ENCODE data around the gene CHAF1B. TPM values are rescaled to one million over a fixed set of nuclear protein-coding genes. Genes with fewer than 3 reads are reported as not detected.
A peak's percentile ranks its signal among the peaks of the same experiment; 100 is the strongest.
"Not testable (repeated sequence)": the region's sequence is repeated elsewhere in the genome, so short reads cannot be mapped to it uniquely, and the experiment has no call there.

Gene CHAF1B
- total RNA-seq, 4 donors from 2014 or later = 0.83 to 1.6 (median 1.2) TPM

DNA sequence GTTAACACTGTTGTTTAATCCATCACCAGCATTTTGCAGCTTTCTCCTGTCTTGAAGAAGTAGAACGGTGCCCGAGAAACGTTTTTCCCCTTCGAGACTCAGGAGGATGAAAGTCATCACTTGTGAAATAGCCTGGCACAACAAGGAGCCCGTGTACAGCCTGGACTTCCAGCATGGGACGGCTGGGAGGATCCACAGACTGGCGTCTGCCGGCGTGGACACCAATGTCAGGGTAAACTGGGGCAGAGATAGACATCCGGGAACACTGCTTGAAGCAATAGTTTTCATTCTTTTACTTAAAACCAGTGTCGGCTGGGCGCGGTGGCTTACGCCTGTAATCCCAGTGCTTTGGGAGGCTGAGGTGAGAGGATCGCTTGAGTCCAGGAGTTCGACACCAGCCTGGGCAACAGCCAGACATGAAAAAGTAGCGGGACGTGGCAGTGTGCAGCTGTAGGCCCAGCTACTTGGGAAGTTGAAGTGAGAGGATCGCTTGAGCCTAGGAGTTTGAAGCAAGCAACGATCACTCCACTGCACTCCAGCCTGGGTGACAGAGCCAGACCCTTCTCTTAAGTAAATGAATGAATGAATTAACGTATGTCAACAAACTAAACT lies 945 bp downstream of the CHAF1B start:
- TF ChIP-seq EP300 (IDR thresholded peaks at IDR 0.05) = no peak
- TF ChIP-seq POLR2A (IDR thresholded peaks at IDR 0.05; ENCODE audit: low read depth) = no peak
- TF ChIP-seq, protein P1, sequence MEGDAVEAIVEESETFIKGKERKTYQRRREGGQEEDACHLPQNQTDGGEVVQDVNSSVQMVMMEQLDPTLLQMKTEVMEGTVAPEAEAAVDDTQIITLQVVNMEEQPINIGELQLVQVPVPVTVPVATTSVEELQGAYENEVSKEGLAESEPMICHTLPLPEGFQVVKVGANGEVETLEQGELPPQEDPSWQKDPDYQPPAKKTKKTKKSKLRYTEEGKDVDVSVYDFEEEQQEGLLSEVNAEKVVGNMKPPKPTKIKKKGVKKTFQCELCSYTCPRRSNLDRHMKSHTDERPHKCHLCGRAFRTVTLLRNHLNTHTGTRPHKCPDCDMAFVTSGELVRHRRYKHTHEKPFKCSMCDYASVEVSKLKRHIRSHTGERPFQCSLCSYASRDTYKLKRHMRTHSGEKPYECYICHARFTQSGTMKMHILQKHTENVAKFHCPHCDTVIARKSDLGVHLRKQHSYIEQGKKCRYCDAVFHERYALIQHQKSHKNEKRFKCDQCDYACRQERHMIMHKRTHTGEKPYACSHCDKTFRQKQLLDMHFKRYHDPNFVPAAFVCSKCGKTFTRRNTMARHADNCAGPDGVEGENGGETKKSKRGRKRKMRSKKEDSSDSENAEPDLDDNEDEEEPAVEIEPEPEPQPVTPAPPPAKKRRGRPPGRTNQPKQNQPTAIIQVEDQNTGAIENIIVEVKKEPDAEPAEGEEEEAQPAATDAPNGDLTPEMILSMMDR (IDR thresholded peaks at IDR 0.05) = no peak
- TF ChIP-seq POLR2AphosphoS5 (IDR thresholded peaks at IDR 0.05) = no peak

DNA sequence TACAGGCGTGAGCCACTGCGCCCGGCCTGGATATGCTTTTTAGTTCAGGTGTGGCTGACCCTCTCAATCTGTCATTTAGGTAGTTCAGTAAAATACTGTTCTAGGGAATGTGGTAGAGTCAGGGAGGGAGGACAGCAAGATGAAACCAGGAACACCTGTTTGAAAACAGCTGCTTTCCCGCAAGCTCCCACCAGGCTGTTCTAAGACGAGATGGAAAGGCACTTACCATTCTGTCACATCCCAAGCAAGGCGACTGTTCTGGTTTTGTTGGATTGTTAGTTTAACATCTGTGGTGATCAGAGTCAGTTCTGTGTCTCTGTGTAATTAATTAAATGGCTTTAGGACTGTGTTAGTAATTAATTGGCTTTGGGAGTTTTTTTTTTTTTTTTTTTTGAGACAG lies 2.9 kb downstream of the CHAF1B start:
- TF ChIP-seq, protein P1 (IDR thresholded peaks at IDR 0.05) = no peak
- TF ChIP-seq POLR2A (IDR thresholded peaks at IDR 0.05; ENCODE audit: low read depth) (no peak), POLR2AphosphoS5 (IDR thresholded peaks at IDR 0.05) (no peak), EP300 (IDR thresholded peaks at IDR 0.05) (no peak)
- Histone ChIP-seq H3K4me1 (peaks cover 0 to 16% (median 13%) of the 10 kb centered on the region in 4 donors), H3K9me3 (no peaks in the 10 kb centered on the region), H3K27me3 (no peaks in the 10 kb centered on the region), H3K4me3 (no peak overlapping the region), H3K27ac (replicated peaks in 1 of 4) (no peak overlapping the region), H3K36me3 (no peaks in the 10 kb centered on the region)
- 94% methylated on average over 6 of the region's 6 CpGs for WGBS
- no peak for DNase-seq (ENCODE audit: extremely low spot score)
- intact Hi-C loops (cut with DNase I) = no loop called here

More for the DNA sequence above, 945 bp downstream of the CHAF1B start:
- Histone ChIP-seq H3K36me3 (no peaks in the 10 kb centered on the region), H3K27me3 (no peaks in the 10 kb centered on the region), H3K4me1 (peaks cover 0 to 16% (median 13%) of the 10 kb centered on the region in 4 donors), H3K27ac (replicated peaks in 1 of 4) (peak overlapping the region; percentile 57 to 79 (median 68)), H3K4me3 (peak overlapping the region; percentile 67 to 80 (median 76)), H3K9me3 (no peaks in the 10 kb centered on the region)
- 72% methylated on average over 18 of the region's 21 CpGs for WGBS
- no peak for DNase-seq (ENCODE audit: extremely low spot score)
- intact Hi-C loops (cut with DNase I) = no loop called here

DNA sequence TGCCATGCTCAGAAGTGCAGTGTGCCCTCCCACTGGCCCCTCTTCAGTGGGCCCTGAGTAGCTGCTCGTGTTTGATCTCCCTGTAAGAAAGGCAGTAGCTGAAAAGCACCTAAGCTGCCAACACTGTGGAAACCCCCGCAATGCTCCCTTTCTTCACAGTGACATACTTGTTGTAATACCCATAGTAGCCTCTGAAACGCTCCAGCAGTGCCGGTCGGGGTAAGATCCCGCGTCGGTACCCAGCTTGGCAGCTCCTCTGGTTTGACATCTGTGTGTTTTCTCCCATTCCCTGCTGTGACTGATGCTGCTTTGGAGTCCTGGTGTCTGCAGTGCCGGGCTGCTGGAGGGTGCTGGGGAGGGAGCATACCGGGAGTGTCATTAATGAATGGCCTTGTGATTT lies 3.6 kb downstream of the CHAF1B start:
- H3K36me3 ChIP-seq = no peaks in the 10 kb centered on the region
- no peaks in the 10 kb centered on the region for H3K27me3 ChIP-seq
- H3K4me3 ChIP-seq = no peak overlapping the region
- no peak for DNase-seq (ENCODE audit: extremely low spot score)
- intact Hi-C loops (cut with DNase I) = no loop called here
- no peak for TF ChIP-seq POLR2A (IDR thresholded peaks at IDR 0.05; ENCODE audit: low read depth)
- TF ChIP-seq EP300 (IDR thresholded peaks at IDR 0.05) = no peak
- TF ChIP-seq POLR2AphosphoS5 (IDR thresholded peaks at IDR 0.05) = no peak
- TF ChIP-seq, protein P1 (IDR thresholded peaks at IDR 0.05) = no peak
- no peaks in the 10 kb centered on the region for H3K9me3 ChIP-seq
- 59% methylated on average over 10 of the region's 10 CpGs for WGBS
- H3K27ac ChIP-seq (replicated peaks in 1 of 4) = no peak overlapping the region
- peaks cover 0 to 16% (median 13%) of the 10 kb centered on the region in 4 donors for H3K4me1 ChIP-seq

DNA sequence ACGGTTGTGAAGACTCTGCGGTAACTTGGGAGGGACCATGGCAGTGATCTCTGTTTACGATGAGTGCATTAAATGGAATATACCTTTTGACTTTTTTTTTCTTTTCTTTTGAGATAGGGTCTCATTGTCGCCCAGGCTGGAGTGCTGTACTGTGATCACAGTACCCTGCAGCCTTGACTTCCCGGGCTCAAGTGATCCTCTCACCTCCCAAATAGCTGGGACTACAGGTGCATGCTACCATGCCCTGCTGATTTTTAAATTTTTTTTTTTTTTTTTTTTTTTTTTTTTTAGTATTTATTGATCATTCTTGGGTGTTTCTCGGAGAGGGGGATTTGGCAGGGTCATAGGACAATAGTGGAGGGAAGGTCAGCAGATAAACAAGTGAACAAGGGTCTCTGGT lies 6.5 kb downstream of the CHAF1B start:
- H3K27me3 ChIP-seq; DNase-seq (ENCODE audit: extremely low spot score); H3K4me1 ChIP-seq; H3K4me3 ChIP-seq; H3K9me3 ChIP-seq; H3K27ac ChIP-seq (replicated peaks in 1 of 4); intact Hi-C loops (cut with DNase I); H3K36me3 ChIP-seq: not testable (repeated sequence)
- 94% methylated on average over 6 of the region's 6 CpGs for WGBS

DNA sequence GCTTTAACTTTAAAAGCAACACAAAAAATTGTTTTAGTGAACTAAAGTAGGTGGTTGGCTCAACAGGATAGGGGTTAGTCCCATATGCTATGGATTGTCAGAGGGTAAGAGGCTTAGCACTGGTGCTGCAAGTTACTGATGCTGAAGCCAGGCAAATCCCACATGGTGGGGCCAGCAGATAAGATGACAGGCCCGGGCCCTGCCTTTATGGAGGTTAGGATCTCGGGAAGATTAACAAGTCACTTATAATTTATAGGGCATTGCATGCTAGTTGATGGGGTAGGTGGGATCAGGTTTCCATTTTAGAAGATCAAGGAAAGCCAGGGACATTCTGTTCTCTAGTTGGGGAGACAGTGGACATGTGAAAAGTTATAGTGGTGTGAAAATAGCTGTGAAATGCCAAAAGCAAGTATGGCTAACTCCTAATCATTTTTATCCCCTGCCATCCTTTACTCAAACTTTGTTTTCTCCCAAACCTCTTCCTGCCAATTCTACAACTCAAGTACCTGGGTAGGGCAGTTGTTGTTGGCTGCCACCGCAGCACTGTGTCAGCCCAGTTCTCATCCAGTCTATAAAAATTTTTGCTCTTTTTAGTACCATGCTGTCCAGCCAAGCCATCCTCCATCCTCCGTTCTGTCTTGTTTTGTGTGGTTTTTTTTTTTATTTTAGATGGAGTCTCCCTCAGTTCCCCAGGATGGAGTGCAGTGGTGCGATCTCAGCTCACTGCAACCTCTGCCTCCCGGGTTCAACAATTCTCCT lies 10.3 kb downstream of the CHAF1B start:
- Histone ChIP-seq H3K27me3 (no peaks in the 10 kb centered on the region), H3K27ac (replicated peaks in 1 of 4) (no peak overlapping the region), H3K4me3 (no peak overlapping the region), H3K36me3 (peaks cover 0 to 16% (median 5%) of the 10 kb centered on the region in 4 donors), H3K9me3 (no peaks in the 10 kb centered on the region), H3K4me1 (no peaks in the 10 kb centered on the region)
- 94% methylated on average over 6 of the region's 6 CpGs for WGBS
- TF ChIP-seq POLR2A (IDR thresholded peaks at IDR 0.05; ENCODE audit: low read depth) = no peak
- TF ChIP-seq POLR2AphosphoS5 (IDR thresholded peaks at IDR 0.05) = no peak
- TF ChIP-seq, protein P1 (IDR thresholded peaks at IDR 0.05) = no peak
- TF ChIP-seq EP300 (IDR thresholded peaks at IDR 0.05) = no peak
- no peak for DNase-seq (ENCODE audit: extremely low spot score)
- intact Hi-C loops (cut with DNase I) = no loop called here

All from esophagus muscularis mucosa (tissue), 4 donors.